Keratinocyte (primary cell): ENCODE results near the gene HNRNPK. TPM values are rescaled to one million over a fixed set of nuclear protein-coding genes. Genes with fewer than 3 reads are reported as not detected.
A peak's percentile ranks its signal among the peaks of the same experiment; 100 is the strongest.

Experiments
- DNase-seq: peaks from one replicate; pipeline ENCODE4 v3.0.0-alpha.2; 2011; ENCODE audit warnings: low read depth, missing footprints, low spot score
- FAIRE-seq: peaks from 2 replicates; lab custom pipeline; 2011; peaks lifted over from hg19 to GRCh38; lab: Jason Lieb, UNC
- H2AFZ ChIP-seq: 2 replicates; pipeline ENCODE4 v1.6.0; 2012; ENCODE audit warnings: low read length, control low read depth, inconsistent platforms; ENCODE audit not compliant: control insufficient read depth
- H3K27ac ChIP-seq: 2 replicates; pipeline ENCODE4 v1.5.1; 2011; ENCODE audit warnings: low read length; ENCODE audit not compliant: control insufficient read depth, insufficient read depth
- H3K27me3 ChIP-seq: 3 replicates; pipeline ENCODE4 v1.6.0; 2011; ENCODE audit warnings: low read length; ENCODE audit not compliant: control insufficient read depth, insufficient read depth; ENCODE audit errors: extremely low read depth
- H3K36me3 ChIP-seq, 2 experiments: 2 replicates in 1 of 2; 3 replicates in 1 of 2; pipeline ENCODE4 v1.5.1; 2011; ENCODE audit warnings: low read length in 2 of 2, mild to moderate bottlenecking in 1 of 2; ENCODE audit not compliant: control insufficient read depth in 2 of 2, insufficient read depth in 2 of 2; ENCODE audit errors: extremely low read depth in 1 of 2
- H3K4me1 ChIP-seq: 3 replicates; pipeline ENCODE4 v1.5.1; 2011; ENCODE audit warnings: low read length; ENCODE audit not compliant: control insufficient read depth, insufficient read depth; ENCODE audit errors: extremely low read depth
- H3K4me2 ChIP-seq: 3 replicates; pipeline ENCODE4 v1.6.0; 2011; ENCODE audit warnings: low read depth, low read length; ENCODE audit not compliant: control insufficient read depth, insufficient read depth; ENCODE audit errors: extremely low read depth
- H3K4me3 ChIP-seq, 3 experiments: fragments of 200-600 bp in 1 of 3; sonication (generic) in 1 of 3; 2 replicates in 2 of 3; 3 replicates in 1 of 3; pipeline ENCODE4 v1.5.1; 2011 to 2016; ENCODE audit warnings: low read length in 3 of 3, mild to moderate bottlenecking in 3 of 3, control low read depth in 2 of 3, inconsistent platforms in 1 of 3, low read depth in 1 of 3, mixed read lengths in 1 of 3, mixed run types in 1 of 3, moderate library complexity in 1 of 3; ENCODE audit not compliant: control insufficient read depth in 2 of 3, insufficient read depth in 2 of 3; ENCODE audit errors: extremely low read depth in 1 of 3
- H3K79me2 ChIP-seq: 2 replicates; pipeline ENCODE4 v1.6.0; 2012; ENCODE audit warnings: low read length; ENCODE audit not compliant: control insufficient read depth, insufficient read depth
- H3K9ac ChIP-seq: 3 replicates; pipeline ENCODE4 v1.6.0; 2011; ENCODE audit warnings: low read length; ENCODE audit not compliant: control insufficient read depth, insufficient read depth; ENCODE audit errors: extremely low read depth
- H3K9me1 ChIP-seq: 3 replicates; pipeline ENCODE4 v1.6.0; 2011; ENCODE audit warnings: low read length; ENCODE audit not compliant: control insufficient read depth, insufficient read depth; ENCODE audit errors: extremely low read depth
- H3K9me3 ChIP-seq: 2 replicates; pipeline ENCODE4 v1.5.1; 2012; ENCODE audit warnings: low read depth, low read length; ENCODE audit not compliant: control insufficient read depth
- H4K20me1 ChIP-seq: 3 replicates; pipeline ENCODE4 v1.6.0; 2011; ENCODE audit warnings: low read length; ENCODE audit not compliant: control insufficient read depth, insufficient read depth; ENCODE audit errors: extremely low read depth
- CTCF ChIP-seq, 3 experiments: IDR thresholded peaks in 1 of 3; conservative IDR thresholded peaks in 1 of 3; optimal IDR thresholded peaks in 1 of 3; 2 replicates in 2 of 3; 3 replicates in 1 of 3; pipeline versions ENCODE3 to v1.5.1; 2011; ENCODE audit warnings: low read length in 3 of 3, mild to moderate bottlenecking in 3 of 3, moderate library complexity in 2 of 3, control low read depth in 1 of 3, inconsistent platforms in 1 of 3; ENCODE audit not compliant: insufficient read depth in 2 of 3; ENCODE audit errors: extremely low read depth in 1 of 3
- EZH2 ChIP-seq: IDR thresholded peaks from one replicate; pipeline ENCODE4 v1.6.1; 2012; ENCODE audit warnings: inconsistent platforms, mild to moderate bottlenecking, low read length, moderate library complexity
- dilution Hi-C: fragments of 300-500 bp; cut with MboI; formaldehyde crosslinking; loops from one replicate; pipeline ENCODE4 v1.7.0; 2020; ENCODE audit warnings: low sequenced_read_pairs; ENCODE audit not compliant: extremely low pct_ligation_motif_present
- polyA plus RNA-seq, 5 experiments: library from polyadenylated mRNA; depleted of rRNA in 3 of 5; stranded (reverse) in 3 of 5; stranded (forward) in 1 of 5; unstranded in 1 of 5; fragments of >200 nt; gene quantifications; 1 replicate in 1 of 5; 2 replicates in 3 of 5; 3 replicates in 1 of 5; pipeline versions ENCODE4 v1.2.1 to v1.2.3, GENCODE V29; 2011 to 2012; ENCODE audit warnings: missing spikeins in 2 of 5, low read depth in 1 of 5, low replicate concordance in 1 of 5

HNRNPK gene
- polyA plus RNA-seq, 1 donor (not counting 4 experiments of a cell fraction or from before 2014, with no cell fraction given) = 661 TPM

- DNase-seq (no peak), FAIRE-seq (no peak)
- peak overlapping the region in 2 of 3 experiments; percentile 65 to 95 for H3K4me3 ChIP-seq
- H3K9me1 ChIP-seq = no peaks in the 10 kb centered on the region
- peaks cover 19% of the 10 kb centered on the region for H3K4me1 ChIP-seq
- H3K36me3 ChIP-seq = peaks cover 22 to 39% of the 10 kb centered on the region in 2 experiments
- H4K20me1 ChIP-seq = peaks cover 35% of the 10 kb centered on the region
- H3K27me3 ChIP-seq = no peaks in the 10 kb centered on the region
- dilution Hi-C loops = no loop called here
- peaks cover 85% of the 10 kb centered on the region for H3K79me2 ChIP-seq
- H3K27ac ChIP-seq = no peak overlapping the region
- peak overlapping the region; percentile 60 for H3K4me2 ChIP-seq
- H2AFZ ChIP-seq = no peak overlapping the region
- no peaks in the 10 kb centered on the region for H3K9me3 ChIP-seq
- TF ChIP-seq EZH2 (no peak), CTCF (optimal IDR thresholded peaks at IDR 0.05 in 1 of 3, IDR thresholded peaks at IDR 0.05 in 1 of 3, conservative IDR thresholded peaks at IDR 0.05 in 1 of 3; ENCODE audit: extremely low read depth in 1 of 3, insufficient read depth in 2 of 3, low read length in 3 of 3) (no peak)
- H3K9ac ChIP-seq = peak overlapping the region; percentile 99
Measured at GRCh38 chr9:83977196-83977595, 2.8 kb downstream of the HNRNPK start.

DNA sequence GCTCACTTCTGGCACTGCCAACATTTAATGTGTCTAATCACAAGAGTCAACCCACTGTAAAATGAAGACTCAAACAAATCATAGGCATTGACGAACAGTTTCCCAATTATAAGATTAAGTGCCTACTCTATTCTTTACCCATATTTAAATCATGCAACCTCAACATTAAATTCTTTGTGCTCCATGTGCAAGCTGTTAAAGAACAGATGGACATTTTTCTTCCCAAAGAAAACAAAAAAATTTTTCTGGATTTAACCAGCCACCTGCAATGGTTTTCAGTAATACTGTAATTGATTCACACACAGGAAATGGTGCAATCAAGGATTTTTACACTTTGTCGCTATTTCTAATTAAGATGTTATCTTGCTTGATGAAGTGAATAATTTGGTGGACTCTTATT lies 3.6 kb downstream of the HNRNPK start:
- TF ChIP-seq EZH2 = no peak
- TF ChIP-seq CTCF (optimal IDR thresholded peaks at IDR 0.05 in 1 of 3, IDR thresholded peaks at IDR 0.05 in 1 of 3, conservative IDR thresholded peaks at IDR 0.05 in 1 of 3; ENCODE audit: extremely low read depth in 1 of 3, insufficient read depth in 2 of 3, low read length in 3 of 3) = no peak
- Histone ChIP-seq H3K9ac (no peak overlapping the region), H3K9me1 (no peaks in the 10 kb centered on the region), H3K79me2 (peaks cover 86% of the 10 kb centered on the region), H4K20me1 (peaks cover 43% of the 10 kb centered on the region), H3K27me3 (no peaks in the 10 kb centered on the region), H3K4me3 (no peak overlapping the region), H3K27ac (no peak overlapping the region), H3K4me1 (peaks cover 13% of the 10 kb centered on the region), H3K4me2 (no peak overlapping the region), H2AFZ (no peak overlapping the region), H3K9me3 (no peaks in the 10 kb centered on the region), H3K36me3 (peaks cover 24 to 47% of the 10 kb centered on the region in 2 experiments)
- dilution Hi-C loops = no loop called here
- DNase-seq (no peak), FAIRE-seq (no peak)
